GM19238 (cell line): Measurements from ENCODE around the gene KRTAP12-2.
"Not testable (repeated sequence)": the region's sequence is repeated elsewhere in the genome, so short reads cannot be mapped to it uniquely, and the experiment has no call there.

Experiments used
- DNase-seq: peaks from one replicate; pipeline ENCODE4 v3.0.0; 2011; ENCODE audit warnings: low spot score; ENCODE audit not compliant: insufficient read length

The KRTAP12-2 gene

GRCh38 chr21:44702111-44702972 lies 35.6 kb upstream of the KRTAP12-2 start:
- DNase-seq, result no peak

- DNase-seq, result no peak
These were observed 34.8 kb upstream of the KRTAP12-2 start for GRCh38 chr21:44701541-44701940.

- no peak for DNase-seq
These were observed 34.3 kb upstream of the KRTAP12-2 start for GRCh38 chr21:44701023-44701400.

GRCh38 chr21:44700101-44701022 lies 33.6 kb upstream of the KRTAP12-2 start:
- no peak for DNase-seq

- no peak for DNase-seq
These were observed 32.8 kb upstream of the KRTAP12-2 start for GRCh38 chr21:44699502-44700001.

GRCh38 chr21:44697811-44698734 lies 31.3 kb upstream of the KRTAP12-2 start:
- no peak for DNase-seq

GRCh38 chr21:44697172-44697810 lies 30.6 kb upstream of the KRTAP12-2 start, which contains the start of gene KRTAP10-12:
KRTAP10-12 (plus strand) TSS chr21:44697172; CDS start chr21:44697202, 30 bp downstream.
- DNase-seq, result not testable (repeated sequence)

GRCh38 chr21:44696572-44696971 lies 29.8 kb upstream of the KRTAP12-2 start:
- DNase-seq, result no peak

GRCh38 chr21:44695641-44696040 lies 28.9 kb upstream of the KRTAP12-2 start:
- no peak for DNase-seq

GRCh38 chr21:44695184-44695583 lies 28.5 kb upstream of the KRTAP12-2 start:
- no peak for DNase-seq

GRCh38 chr21:44694776-44695175 lies 28.0 kb upstream of the KRTAP12-2 start:
- no peak for DNase-seq

GRCh38 chr21:44692798-44693512 lies 26.2 kb upstream of the KRTAP12-2 start:
- DNase-seq, result no peak

GRCh38 chr21:44691686-44692085 lies 25.0 kb upstream of the KRTAP12-2 start:
- no peak for DNase-seq

GRCh38 chr21:44689740-44690139 lies 23.0 kb upstream of the KRTAP12-2 start:
- DNase-seq, result not testable (repeated sequence)

GRCh38 chr21:44687671-44688070 lies 20.9 kb upstream of the KRTAP12-2 start:
- no peak for DNase-seq

GRCh38 chr21:44686843-44687561 lies 20.3 kb upstream of the KRTAP12-2 start:
- DNase-seq, result no peak

- DNase-seq, result no peak
These were observed 19.5 kb upstream of the KRTAP12-2 start for GRCh38 chr21:44686000-44686781.

- DNase-seq, result not testable (repeated sequence)
These were observed 18.3 kb upstream of the KRTAP12-2 start for GRCh38 chr21:44685050-44685449.
